Adrenal gland (tissue), 5 donors: ENCODE measurements around the gene RTP5.

ENCODE experiments used
- CTCF ChIP-seq, 6 experiments: fragments of 450-650 bp in 4 of 6; fragments of 200-600 bp in 2 of 6; sonication (generic) in 1 of 6; IDR thresholded peaks; 1 replicate in 5 of 6; 2 replicates in 1 of 6; pipeline versions ENCODE4 v1.5.1 to v1.8.0; 2016 to 2021; ENCODE audit warnings: antibody characterized with exemption in 6 of 6, mild to moderate bottlenecking in 2 of 6, moderate library complexity in 1 of 6
- POLR2A ChIP-seq, 2 donors: fragments of 450-650 bp; IDR thresholded peaks; one replicate each; pipeline ENCODE4 v1.6.1; 2017; ENCODE audit warnings: antibody characterized with exemption in 2 of 2, mild to moderate bottlenecking in 2 of 2, moderate library complexity in 1 of 2
- donor health status: DM: no; HTN: no; CAD: no.

GRCh38 chr2:241874277-241874925 is 4.9 kb downstream of the RTP5 start:
- TF ChIP-seq CTCF (IDR thresholded peaks at IDR 0.05) (no peak), POLR2A (IDR thresholded peaks at IDR 0.05) (no peak)
